GM23248 (cell line): ENCODE data around the gene FKBP8. TPM values are rescaled to one million over a fixed set of nuclear protein-coding genes. Genes with fewer than 3 reads are reported as not detected.
A peak's percentile ranks its signal among the peaks of the same experiment; 100 is the strongest.

Experiments used
- DNase-seq: peaks from one replicate; pipeline ENCODE4 v3.0.0-alpha.2; 2015
- H2AFZ ChIP-seq: fragments of 200-600 bp; sonication (generic); 2 replicates; pipeline ENCODE4 v1.6.1; 2016; ENCODE audit warnings: antibody characterized with exemption
- H3F3A ChIP-seq: fragments of 200-600 bp; sonication (generic); 2 replicates; pipeline ENCODE4 v1.6.1; 2016; ENCODE audit warnings: mild to moderate bottlenecking, antibody characterized with exemption, mixed run types; ENCODE audit not compliant: insufficient read depth
- H3K27ac ChIP-seq: fragments of 200-600 bp; sonication (generic); 2 replicates; pipeline ENCODE4 v1.5.1; 2016; ENCODE audit warnings: mild to moderate bottlenecking
- H3K27me3 ChIP-seq: fragments of 200-600 bp; sonication (generic); replicated peaks from 2 replicates; pipeline ENCODE4 v1.6.1; 2016; ENCODE audit warnings: mild to moderate bottlenecking; ENCODE audit not compliant: insufficient read depth
- H3K36me3 ChIP-seq: fragments of 200-600 bp; sonication (generic); 2 replicates; pipeline ENCODE4 v1.6.1; 2016; ENCODE audit warnings: low read depth, mild to moderate bottlenecking
- H3K4me1 ChIP-seq: fragments of 200-600 bp; sonication (generic); 2 replicates; pipeline ENCODE4 v1.6.1; 2016; ENCODE audit warnings: mild to moderate bottlenecking; ENCODE audit not compliant: insufficient read depth
- H3K4me2 ChIP-seq: fragments of 200-600 bp; sonication (generic); one replicate; pipeline ENCODE4 v1.6.1; 2016; ENCODE audit warnings: mild to moderate bottlenecking; ENCODE audit not compliant: unreplicated experiment
- H3K4me3 ChIP-seq: fragments of 200-600 bp; sonication (generic); 2 replicates; pipeline ENCODE4 v1.5.1; 2016; ENCODE audit warnings: mild to moderate bottlenecking
- H3K79me2 ChIP-seq: fragments of 200-600 bp; sonication (generic); 2 replicates; pipeline ENCODE4 v1.6.1; 2016; ENCODE audit warnings: mild to moderate bottlenecking; ENCODE audit not compliant: insufficient read depth
- H3K9ac ChIP-seq: fragments of 200-600 bp; sonication (generic); 2 replicates; pipeline ENCODE4 v1.6.1; 2016; ENCODE audit warnings: mild to moderate bottlenecking
- H3K9me2 ChIP-seq: fragments of 200-600 bp; sonication (generic); 2 replicates; pipeline ENCODE4 v1.6.1; 2016; ENCODE audit warnings: mixed run types, mild to moderate bottlenecking, moderate library complexity; ENCODE audit not compliant: insufficient read depth
- H3K9me3 ChIP-seq: fragments of 200-600 bp; sonication (generic); one replicate; pipeline ENCODE4 v1.6.1; 2017; ENCODE audit warnings: low read depth
- H4K20me1 ChIP-seq: fragments of 200-600 bp; sonication (generic); 2 replicates; pipeline ENCODE4 v1.6.0; 2016; ENCODE audit not compliant: insufficient read depth
- EZH2 ChIP-seq: fragments of 200-600 bp; sonication (generic); IDR thresholded peaks from 2 replicates; pipeline ENCODE4 v1.6.1; 2018; ENCODE audit warnings: antibody characterized with exemption, mild to moderate bottlenecking; ENCODE audit not compliant: insufficient read depth, poor library complexity, severe bottlenecking
- EZH2phosphoT487 ChIP-seq: fragments of 200-600 bp; sonication (generic); IDR thresholded peaks from 2 replicates; pipeline ENCODE4 v1.6.1; 2018; ENCODE audit warnings: antibody characterized with exemption, moderate library complexity, mild to moderate bottlenecking, low read depth; ENCODE audit not compliant: insufficient read depth
- WGBS, 2 experiments: methylation state at CpG; one replicate each; pipeline ENCODE4 v1.1.6; 2015 to 2017; ENCODE audit warnings: low lambda C conversion rate in 2 of 2, low coverage in 1 of 2; ENCODE audit errors: missing lambda C conversion rate in 2 of 2; 5-methylcytosine and 5-hydroxymethylcytosine counted together
- in situ Hi-C: fragments of 300-500 bp; cut with MboI; formaldehyde crosslinking; loops from 2 replicates; pipeline ENCODE4 v1.15.0; 2020
- polyA plus RNA-seq: library from polyadenylated mRNA; unstranded; fragments of >200 nt; fragmentation: Nextera tagmentation; extraction: Ambion mirVana; gene quantifications from 2 replicates; pipeline ENCODE4 v1.2.1, GENCODE V29; 2016
- total RNA-seq: library from RNA; depleted of rRNA; stranded (reverse); fragments of >200 nt; shearing (Covaris generic); gene quantifications from 2 replicates; pipeline ENCODE4 v1.2.3, GENCODE V29; 2014

FKBP8 gene
- total and polyA plus RNA-seq, 2 experiments from 2014 or later = 195 to 466 TPM

DNA sequence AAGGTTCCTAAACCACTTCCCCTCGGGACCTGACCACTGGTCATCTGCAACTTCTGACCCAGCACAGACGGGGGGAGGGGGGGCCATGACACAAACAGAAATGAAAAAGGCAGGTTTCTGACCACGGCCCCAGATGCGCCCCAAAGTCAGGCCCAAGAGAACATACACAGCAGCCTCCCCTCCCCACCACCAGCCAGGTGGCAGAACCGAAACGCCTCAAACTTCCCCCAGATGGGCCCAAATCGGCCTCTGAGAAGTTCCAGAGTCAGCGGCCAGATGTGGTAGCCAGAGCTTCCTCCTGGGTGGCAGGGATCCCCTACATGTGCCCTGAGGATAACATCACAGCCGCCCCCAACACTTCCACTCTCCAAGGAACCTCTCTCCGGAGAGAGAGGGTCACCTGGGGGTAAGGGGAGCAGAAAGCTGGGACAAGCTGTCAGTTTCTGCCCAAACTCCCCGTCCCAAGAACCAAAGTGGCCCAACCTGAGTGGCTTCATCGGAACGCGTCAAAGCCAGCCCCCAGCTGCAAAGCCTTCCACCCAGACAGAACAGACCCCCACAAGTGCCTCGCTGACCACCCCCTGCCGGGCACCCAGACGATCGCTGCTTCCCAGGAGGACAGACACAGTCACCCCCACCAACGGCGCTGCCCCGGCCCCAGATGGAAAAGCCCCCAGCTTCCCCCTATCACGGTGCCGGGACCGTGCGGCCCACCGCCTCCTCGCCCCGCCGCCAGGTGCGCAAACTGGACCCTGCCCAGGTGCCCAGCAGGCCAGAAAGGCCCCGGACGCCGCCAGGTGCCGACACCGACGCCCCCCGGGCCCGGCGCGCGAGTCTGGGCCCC lies 22.3 kb downstream of the FKBP8 start:
- Histone ChIP-seq H3F3A (peaks cover 25% of the 10 kb centered on the region; the same call in 1 of the 2 replicates), H3K4me2 (peak overlapping the region; percentile 88)
- TF ChIP-seq EZH2 (no peak), EZH2phosphoT487 (no peak)

DNA sequence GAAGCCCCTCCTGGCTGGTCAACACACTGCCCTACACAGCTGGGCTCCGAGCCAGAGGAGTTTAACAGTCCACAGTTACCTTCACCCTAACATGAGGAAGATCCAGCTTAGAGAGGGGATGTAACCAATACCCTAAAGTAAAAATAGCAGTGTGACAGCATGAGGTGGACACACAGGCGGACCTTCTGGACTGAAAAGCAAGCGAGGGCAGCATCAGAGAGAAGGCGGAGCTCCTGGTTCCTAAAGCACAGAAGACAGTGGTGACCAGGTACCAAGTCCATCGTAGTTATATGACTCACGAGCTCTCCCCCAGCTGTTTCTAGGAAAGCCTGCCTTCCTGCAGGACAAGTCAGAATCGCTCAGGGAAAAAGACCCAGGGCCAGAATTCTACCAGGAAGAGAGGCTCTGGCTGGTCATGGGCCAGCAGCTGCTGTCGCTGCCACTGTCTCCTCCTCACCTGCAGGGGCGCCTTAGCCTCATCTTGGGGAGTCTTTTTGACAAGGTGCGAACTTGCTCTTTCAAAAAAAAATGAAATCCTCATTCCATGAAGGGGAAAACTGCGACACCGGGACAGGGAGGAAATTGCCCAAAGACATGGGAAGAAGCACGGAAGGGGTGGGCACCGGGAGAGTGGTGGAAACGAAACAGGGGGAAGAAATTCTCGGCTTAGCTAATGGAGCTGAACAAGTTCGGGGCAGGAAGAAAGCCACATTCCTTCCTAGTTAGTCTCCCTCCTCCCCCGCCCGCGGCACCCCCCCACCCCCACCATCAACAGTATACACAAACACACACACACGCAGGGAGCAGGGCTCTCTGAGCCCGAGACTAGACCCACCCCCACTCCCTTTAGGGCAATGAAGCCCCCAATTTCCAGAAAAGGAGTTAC lies 23.2 kb downstream of the FKBP8 start:
- Histone ChIP-seq H3K27ac (peak overlapping the region; percentile 98), H3K4me1 (peaks cover 18% of the 10 kb centered on the region), H3F3A (peaks cover 25% of the 10 kb centered on the region; the same call in 1 of the 2 replicates), H3K4me3 (peak overlapping the region; percentile 90), H3K36me3 (no peaks in the 10 kb centered on the region), H3K79me2 (peaks cover 65% of the 10 kb centered on the region), H3K4me2 (peak overlapping the region; percentile 94), H2AFZ (peak overlapping the region; percentile 64), H3K9me3 (no peaks in the 10 kb centered on the region), H3K9ac (peak overlapping the region; percentile 98), H3K27me3 (no peaks in the 10 kb centered on the region), H4K20me1 (0 out of 2 replicates have a peak, but pooled peaks cover 11% of the 10 kb centered on the region), H3K9me2 (no peaks in the 10 kb centered on the region)
- 6% methylated on average over 18 to 22 of the region's 22 CpGs for WGBS, 2 experiments
- DNase-seq = peak; percentile 89
- in situ Hi-C loops = no loop called here
- TF ChIP-seq EZH2 (no peak), EZH2phosphoT487 (no peak)

More for the DNA sequence above, 22.3 kb downstream of the FKBP8 start:
- H3K4me1 ChIP-seq = peaks cover 12% of the 10 kb centered on the region
- no peaks in the 10 kb centered on the region for H3K27me3 ChIP-seq
- 2 to 3% methylated on average over 17 to 33 of the region's 41 CpGs for WGBS, 2 experiments
- H2AFZ ChIP-seq = no peak overlapping the region
- H3K9me3 ChIP-seq = no peaks in the 10 kb centered on the region
- H3K27ac ChIP-seq = peak overlapping the region; percentile 98
- in situ Hi-C loops = no loop called here
- peak overlapping the region; percentile 90 for H3K4me3 ChIP-seq
- H3K9me2 ChIP-seq = no peaks in the 10 kb centered on the region
- 0 out of 2 replicates have a peak, but pooled peaks cover 11% of the 10 kb centered on the region for H4K20me1 ChIP-seq
- peak; percentile 63 for DNase-seq
- peak overlapping the region; percentile 98 for H3K9ac ChIP-seq
- no peaks in the 10 kb centered on the region for H3K36me3 ChIP-seq
- peaks cover 56% of the 10 kb centered on the region for H3K79me2 ChIP-seq

DNA sequence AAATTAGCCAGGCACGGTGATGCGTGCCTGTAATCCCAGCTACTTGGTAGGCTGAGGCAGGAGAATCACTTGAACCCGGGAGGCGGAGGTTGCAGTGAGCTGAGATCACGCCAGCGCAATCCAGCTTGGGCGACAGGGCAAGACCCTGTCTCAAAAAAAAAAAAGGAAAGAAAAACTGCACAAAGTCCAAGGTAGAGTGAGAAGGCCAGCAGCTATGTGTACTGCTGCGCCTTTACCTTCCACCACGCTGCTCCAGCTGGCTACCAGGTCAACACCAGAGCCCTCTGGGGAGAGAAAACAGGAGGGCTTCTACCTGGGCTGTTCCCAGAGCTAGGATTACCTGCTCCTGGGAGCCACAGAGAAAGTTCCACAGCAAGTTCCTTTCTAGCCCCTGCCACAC lies 24.7 kb downstream of the FKBP8 start:
- 95% methylated on average over 8 to 9 of the region's 9 CpGs for WGBS, 2 experiments
- no peak overlapping the region for H2AFZ ChIP-seq
- no peak overlapping the region for H3K4me3 ChIP-seq
- H3K9me3 ChIP-seq = no peaks in the 10 kb centered on the region
- no peaks in the 10 kb centered on the region for H3K36me3 ChIP-seq
- peaks cover 80% of the 10 kb centered on the region for H3K79me2 ChIP-seq
- H3K27ac ChIP-seq = peak overlapping the region; percentile 98
- in situ Hi-C loops = no loop called here
- 0 out of 2 replicates have a peak overlapping the region, but pooled peaks have one; percentile 98 for H3K9ac ChIP-seq
- no peak for TF ChIP-seq EZH2
- TF ChIP-seq EZH2phosphoT487 = no peak
- H3K4me1 ChIP-seq = peaks cover 33% of the 10 kb centered on the region
- no peaks in the 10 kb centered on the region for H3K27me3 ChIP-seq
- H4K20me1 ChIP-seq = 0 out of 2 replicates have a peak, but pooled peaks cover 11% of the 10 kb centered on the region
- H3F3A ChIP-seq = peaks cover 25% of the 10 kb centered on the region; the same call in 1 of the 2 replicates
- DNase-seq = no peak
- no peaks in the 10 kb centered on the region for H3K9me2 ChIP-seq
- no peak overlapping the region for H3K4me2 ChIP-seq

DNA sequence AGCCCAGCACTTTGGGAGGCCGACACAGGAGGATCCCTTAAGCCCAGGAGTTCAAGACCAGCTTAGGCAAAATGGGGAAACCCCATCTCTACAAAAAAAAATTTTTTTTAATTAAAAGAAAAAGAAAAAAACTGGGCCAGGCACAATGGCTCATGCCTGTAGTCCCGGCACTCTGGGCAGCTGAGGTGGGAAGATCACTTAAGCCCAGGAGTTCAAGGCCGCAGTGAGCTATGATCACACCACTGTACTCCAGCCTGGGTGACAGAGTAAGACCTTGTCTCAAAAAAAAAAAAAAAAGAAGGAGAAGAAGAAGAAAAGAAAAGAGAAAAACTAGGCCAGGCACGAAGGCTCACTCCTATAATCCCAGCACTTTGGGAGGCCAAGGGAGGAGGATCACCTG lies 25.8 kb downstream of the FKBP8 start:
- TF ChIP-seq EZH2 (no peak), EZH2phosphoT487 (no peak)
- H3F3A ChIP-seq = peaks cover 25% of the 10 kb centered on the region; the same call in 1 of the 2 replicates
- DNase-seq = no peak
- H3K9me3 ChIP-seq = no peaks in the 10 kb centered on the region
- H3K9ac ChIP-seq = no peak overlapping the region
- no peak overlapping the region for H2AFZ ChIP-seq
- H4K20me1 ChIP-seq = peaks cover 19% of the 10 kb centered on the region; the same call in 1 of the 2 replicates
- 96 to 98% methylated on average over 4 of the region's 4 CpGs for WGBS, 2 experiments
- in situ Hi-C loops = no loop called here
- peak overlapping the region; percentile 8; the same call in 1 of the 2 replicates for H3K27ac ChIP-seq
- no peak overlapping the region for H3K4me3 ChIP-seq
- no peak overlapping the region for H3K4me2 ChIP-seq
- H3K9me2 ChIP-seq = no peaks in the 10 kb centered on the region
- peaks cover 91% of the 10 kb centered on the region for H3K79me2 ChIP-seq
- peaks cover 40% of the 10 kb centered on the region for H3K4me1 ChIP-seq
- H3K36me3 ChIP-seq = no peaks in the 10 kb centered on the region
- H3K27me3 ChIP-seq = no peaks in the 10 kb centered on the region
